Activated CD4-positive, CD25-positive, alpha-beta regulatory T cell treated with anti-CD3 and anti-CD28 coated beads, Interleukin-2, amount 50 U/mL, for 16 hours (primary cell): ENCODE data around the gene ZBTB21.
"Not testable (repeated sequence)": the region's sequence is repeated elsewhere in the genome, so short reads cannot be mapped to it uniquely, and the experiment has no call there.

Experiments
- DNase-seq: peaks from one replicate; pipeline ENCODE4 v3.0.0-alpha.2; 2020; ENCODE audit warnings: low read depth, low spot score

The ZBTB21 gene

GRCh38 chr21:41952568-41953248 lies 57.5 kb downstream of the ZBTB21 start:
- DNase-seq, result no peak

- DNase-seq, result no peak
Observed at GRCh38 chr21:41951876-41952567, 58.1 kb downstream of the ZBTB21 start.

DNA sequence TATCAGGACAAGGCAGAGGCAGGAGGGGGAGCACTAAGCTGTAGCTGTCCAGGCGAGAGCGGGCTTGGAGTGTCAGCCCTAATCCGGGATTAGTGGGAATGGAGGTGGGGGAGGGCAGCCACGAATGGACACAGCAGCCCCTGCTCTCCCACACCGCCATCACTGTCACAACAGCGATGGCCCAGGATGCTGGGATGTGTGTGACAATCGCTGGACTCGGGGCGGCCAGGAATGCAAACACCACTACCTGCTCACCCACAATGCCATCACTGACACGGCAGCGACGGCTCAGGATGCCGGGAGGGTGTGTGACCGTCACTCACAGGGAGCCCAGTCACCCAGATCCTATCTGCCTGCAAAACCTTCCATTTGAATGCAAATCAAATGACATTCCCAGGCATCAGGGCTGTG lies 59.2 kb downstream of the ZBTB21 start:
- DNase-seq, result no peak

- not testable (repeated sequence) for DNase-seq
Observed at GRCh38 chr21:41949631-41950030, 60.5 kb downstream of the ZBTB21 start.

- DNase-seq, result no peak
Observed at GRCh38 chr21:41948901-41949300, 61.3 kb downstream of the ZBTB21 start.

DNA sequence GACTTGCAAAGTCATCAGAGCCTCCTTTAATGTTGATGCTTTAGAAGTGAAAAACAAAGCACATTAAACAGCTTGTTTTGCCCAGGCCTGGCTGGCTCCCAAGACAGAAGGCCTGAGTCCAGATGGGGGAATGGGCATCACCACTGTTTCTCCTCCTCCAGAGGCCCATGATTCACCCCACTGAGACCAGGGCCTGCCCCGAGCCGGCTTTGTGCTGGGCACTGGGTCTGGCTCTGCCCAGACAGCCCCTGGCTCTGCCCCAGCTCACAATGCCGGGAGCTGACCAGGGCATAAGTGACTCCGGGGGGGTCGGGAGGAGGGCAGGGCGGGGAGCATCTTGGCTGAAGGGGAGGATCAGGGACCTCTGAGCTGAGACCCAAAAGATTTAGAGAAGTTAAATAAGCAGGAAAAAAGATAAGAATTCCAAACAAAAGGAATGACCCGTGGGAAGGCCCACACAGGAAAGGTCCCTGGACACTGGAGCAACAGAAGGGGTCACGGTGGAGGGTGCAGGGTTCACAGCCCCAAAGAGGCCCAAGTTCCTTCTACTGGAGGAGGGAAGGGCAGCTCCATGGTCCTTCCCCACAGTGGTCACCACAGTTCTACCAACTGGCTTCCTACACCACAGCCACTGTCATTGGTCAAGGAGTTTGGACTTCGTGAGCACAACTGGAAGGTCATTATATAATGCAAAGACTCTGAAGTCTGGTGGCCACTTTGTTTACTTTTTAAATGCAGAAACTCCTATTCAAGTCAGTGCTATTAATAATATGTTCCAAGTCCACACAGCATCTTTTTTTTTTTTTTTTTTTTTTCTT lies 61.9 kb downstream of the ZBTB21 start:
- no peak for DNase-seq

DNA sequence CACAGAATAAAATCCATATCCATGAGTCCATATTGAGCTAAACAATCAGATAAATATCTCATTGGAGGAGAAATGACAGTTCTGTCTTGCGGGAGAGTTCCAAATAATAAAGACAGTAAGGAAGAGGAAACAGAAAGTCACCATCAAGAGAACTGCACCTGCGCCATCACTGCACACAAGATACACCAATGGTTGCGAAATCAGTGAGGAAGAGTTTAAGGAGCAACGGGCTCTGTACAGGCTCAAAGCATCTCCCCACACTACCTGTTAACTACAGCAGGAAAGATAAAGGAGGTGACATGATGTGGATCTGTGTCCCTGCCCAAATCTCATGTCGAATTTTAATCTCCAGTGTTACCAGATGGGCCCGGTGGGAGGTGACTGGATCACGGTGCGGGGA lies 64.2 kb downstream of the ZBTB21 start:
- no peak for DNase-seq

DNA sequence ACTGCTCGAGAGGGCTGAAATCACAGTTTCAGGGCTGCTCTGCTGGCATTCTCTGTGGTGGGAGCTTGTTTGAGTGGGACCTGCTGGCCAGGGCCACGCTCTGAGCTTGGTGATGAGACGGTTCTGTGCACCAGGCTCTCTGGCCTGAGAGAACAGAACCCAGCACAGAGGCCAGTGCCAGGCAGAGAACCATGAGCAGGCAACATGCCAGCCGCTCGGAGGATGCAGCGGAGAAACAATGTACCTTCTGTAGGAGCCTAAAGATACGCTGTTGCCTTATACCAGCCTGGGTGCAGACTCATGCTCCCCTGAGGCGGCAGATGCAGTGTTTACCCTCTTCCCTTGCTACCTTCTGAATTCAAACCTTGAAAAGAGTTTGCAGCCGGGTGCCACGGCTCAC lies 66.3 kb downstream of the ZBTB21 start:
- no peak for DNase-seq

DNA sequence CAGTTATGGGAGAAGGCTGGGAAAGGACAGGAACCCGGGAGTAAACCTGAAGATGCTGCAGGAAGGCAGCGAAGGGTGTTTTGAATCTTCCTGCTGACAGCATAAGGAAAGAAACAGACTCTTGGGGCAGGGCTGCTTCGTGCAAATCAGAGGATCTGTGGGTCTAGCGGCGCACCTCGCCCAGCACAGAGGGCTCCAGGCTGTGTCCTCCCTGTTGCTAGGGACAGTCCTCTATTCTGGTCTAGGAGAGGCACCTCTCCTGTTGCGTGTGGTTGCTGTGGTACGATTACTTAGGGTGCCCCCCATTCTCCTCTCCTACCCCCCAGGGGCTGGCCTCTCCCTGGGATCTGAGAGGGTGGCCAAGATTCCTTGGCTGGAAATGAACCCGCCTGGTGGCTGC lies 67.7 kb downstream of the ZBTB21 start:
- DNase-seq, result no peak

GRCh38 chr21:41941941-41942340 lies 68.2 kb downstream of the ZBTB21 start:
- DNase-seq, result no peak

GRCh38 chr21:41940431-41940830 lies 69.7 kb downstream of the ZBTB21 start:
- DNase-seq, result no peak

GRCh38 chr21:41939391-41939790 lies 70.8 kb downstream of the ZBTB21 start:
- no peak for DNase-seq
